ENCODE results near the gene SNX22. TPM values are rescaled to one million over a fixed set of nuclear protein-coding genes. Genes with fewer than 3 reads are reported as not detected.

SNX22 gene
- total and polyA plus RNA-seq, 2 of the 8 experiments (the other 6 are each of a cell fraction or from before 2014, with no cell fraction given) = 4.9 TPM

- TF ChIP-seq CHD7 (IDR thresholded peaks at IDR 0.05; ENCODE audit: insufficient replicate concordance, low read length) (no peak), MAX (IDR thresholded peaks at IDR 0.05) (no peak), EP300 (IDR thresholded peaks at IDR 0.05; ENCODE audit: borderline replicate concordance in 1 of 2, low read depth in 2 of 2, low read length in 2 of 2) (no peak), E2F6 (IDR thresholded peaks at IDR 0.05) (no peak), SUZ12 (IDR thresholded peaks at IDR 0.05; ENCODE audit: low read length) (no peak), CBX5 (IDR thresholded peaks at IDR 0.05; ENCODE audit: low read depth, low read length) (no peak), YY1 (IDR thresholded peaks at IDR 0.05; ENCODE audit: low read depth, low read length) (no peak), SAP30 (IDR thresholded peaks at IDR 0.05; ENCODE audit: insufficient read depth, insufficient replicate concordance, low read length) (no peak)
Observed at GRCh38 chr15:64110950-64111678, 40.4 kb upstream of the SNX22 start (continued).
